Brain microvascular endothelial cell (primary cell): ENCODE results near the gene CRB2.

Experiments
- DNase-seq: peaks from one replicate; pipeline ENCODE4 v3.0.0-alpha.2; 2020
- H3K27ac ChIP-seq: fragments of 250-450 bp; sonication (Bioruptor Pico); 2 replicates; pipeline ENCODE4 v1.5.1; 2020; ENCODE audit warnings: mild to moderate bottlenecking, moderate library complexity
- H3K27me3 ChIP-seq: fragments of 250-450 bp; sonication (Bioruptor Pico); replicated peaks from 2 replicates; pipeline ENCODE4 v1.5.1; 2020; ENCODE audit warnings: mild to moderate bottlenecking
- H3K36me3 ChIP-seq: fragments of 250-450 bp; sonication (Bioruptor Pico); replicated peaks from 2 replicates; pipeline ENCODE4 v1.5.1; 2020; ENCODE audit warnings: mild to moderate bottlenecking
- H3K4me3 ChIP-seq: 2 replicates; pipeline ENCODE4 v1.5.1; 2011; ENCODE audit warnings: low read depth, mild to moderate bottlenecking, control low read depth, low read length, moderate library complexity
- CTCF ChIP-seq: IDR thresholded peaks from 2 replicates; pipeline ENCODE4 v1.5.1; 2011; ENCODE audit warnings: low read depth, mild to moderate bottlenecking, moderate library complexity, low read length, control low read depth, inconsistent platforms; ENCODE audit errors: missing control alignments
- in situ Hi-C: cut with HindIII; loops from 2 replicates; pipeline ENCODE4 v1.10.0; 2017; ENCODE audit warnings: low sequenced_read_pairs, low pct_ligation_motif_present

Gene CRB2

GRCh38 chr9:123324767-123325183, 31.2 kb upstream of the CRB2 start:
- Histone ChIP-seq H3K27me3 (no peaks in the 10 kb centered on the region), H3K4me3 (no peak overlapping the region), H3K36me3 (no peaks in the 10 kb centered on the region), H3K27ac (no peak overlapping the region)
- TF ChIP-seq CTCF: no peak
- in situ Hi-C loops: loop anchor here (25.0 kb wide), 1 partner anchor 212 kb away; no protein-coding TSS in a partner anchor
- DNase-seq: no peak

GRCh38 chr9:123326187-123326586, 29.8 kb upstream of the CRB2 start:
- in situ Hi-C loops: loop anchor here (25.0 kb wide), 1 partner anchor 214 kb away; no protein-coding TSS in a partner anchor
- DNase-seq: no peak
- no peak overlapping the region for H3K4me3 ChIP-seq

GRCh38 chr9:123326662-123327093, 29.3 kb upstream of the CRB2 start:
- DNase-seq: no peak
- in situ Hi-C loops: loop anchor here (25.0 kb wide), 1 partner anchor 214 kb away; no protein-coding TSS in a partner anchor
- no peak overlapping the region for H3K4me3 ChIP-seq
- TF ChIP-seq CTCF: no peak
- H3K36me3 ChIP-seq: no peaks in the 10 kb centered on the region
- H3K27me3 ChIP-seq: no peaks in the 10 kb centered on the region
- no peak overlapping the region for H3K27ac ChIP-seq

More at GRCh38 chr9:123326187-123326586, 29.8 kb upstream of the CRB2 start:
- no peak for TF ChIP-seq CTCF
- Histone ChIP-seq H3K36me3 (no peaks in the 10 kb centered on the region), H3K27me3 (no peaks in the 10 kb centered on the region), H3K27ac (no peak overlapping the region)

GRCh38 chr9:123327697-123328100, 28.3 kb upstream of the CRB2 start:
- in situ Hi-C loops: loop anchor here (25.0 kb wide), 1 partner anchor 215 kb away; no protein-coding TSS in a partner anchor
- Histone ChIP-seq H3K27me3 (no peaks in the 10 kb centered on the region), H3K36me3 (no peaks in the 10 kb centered on the region), H3K4me3 (no peak overlapping the region), H3K27ac (no peak overlapping the region)
- DNase-seq: no peak
- no peak for TF ChIP-seq CTCF

- in situ Hi-C loops: loop anchor here (25.0 kb wide), 1 partner anchor 217 kb away; no protein-coding TSS in a partner anchor
- TF ChIP-seq CTCF: no peak
- Histone ChIP-seq H3K27ac (no peak overlapping the region), H3K27me3 (no peaks in the 10 kb centered on the region), H3K36me3 (no peaks in the 10 kb centered on the region), H3K4me3 (no peak overlapping the region)
- no peak for DNase-seq
Observed at GRCh38 chr9:123329329-123329955, 26.6 kb upstream of the CRB2 start.
